GM21360 (cell line): ENCODE results near the gene PRKCE.

Source experiments
- ATAC-seq: cut with Tn5 transposase; IDR thresholded peaks from one replicate; pipeline ENCODE4 v1.9.1; 2021; ENCODE audit warnings: mild to moderate bottlenecking, moderate library complexity; ENCODE audit not compliant: unreplicated experiment

The PRKCE gene

DNA sequence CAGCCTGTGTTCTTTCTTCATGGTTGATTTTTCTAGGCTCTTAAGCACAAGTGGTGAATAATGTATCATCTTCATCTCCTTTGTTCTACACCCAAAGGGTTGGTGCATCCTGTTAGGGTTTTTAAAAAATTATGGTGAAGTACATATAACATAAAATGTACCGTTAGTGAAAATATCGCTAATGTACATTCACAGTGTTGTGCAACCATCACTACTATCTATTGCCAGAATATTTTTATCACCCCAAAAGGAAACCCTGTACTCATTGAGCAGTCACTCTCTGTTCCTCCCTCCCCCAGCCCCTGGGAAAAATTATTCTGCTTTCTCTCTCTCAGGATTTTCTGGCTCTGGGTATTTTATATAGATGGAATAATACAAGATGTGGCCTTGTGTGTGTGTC, 98.5 kb downstream of the PRKCE start:
- no peak for ATAC-seq

DNA sequence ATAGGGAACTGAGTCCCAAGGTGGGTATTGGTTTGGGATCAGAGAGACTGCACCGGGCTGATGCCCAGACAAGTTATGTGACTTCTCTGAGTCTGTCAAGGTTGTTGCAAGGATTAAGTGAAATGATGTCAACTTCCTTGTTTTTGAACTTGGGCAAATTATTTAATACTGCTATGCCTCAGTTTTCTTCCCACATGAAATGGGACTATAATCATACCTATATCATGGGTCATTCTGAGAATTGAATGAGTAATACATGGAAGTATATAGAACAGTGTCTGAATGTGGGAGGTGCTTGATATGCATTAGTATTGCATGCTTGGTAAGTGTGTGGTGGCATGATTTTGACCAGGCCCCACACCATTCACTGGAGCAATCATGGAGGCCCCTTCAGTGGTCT, 99.0 kb downstream of the PRKCE start:
- no peak for ATAC-seq

DNA sequence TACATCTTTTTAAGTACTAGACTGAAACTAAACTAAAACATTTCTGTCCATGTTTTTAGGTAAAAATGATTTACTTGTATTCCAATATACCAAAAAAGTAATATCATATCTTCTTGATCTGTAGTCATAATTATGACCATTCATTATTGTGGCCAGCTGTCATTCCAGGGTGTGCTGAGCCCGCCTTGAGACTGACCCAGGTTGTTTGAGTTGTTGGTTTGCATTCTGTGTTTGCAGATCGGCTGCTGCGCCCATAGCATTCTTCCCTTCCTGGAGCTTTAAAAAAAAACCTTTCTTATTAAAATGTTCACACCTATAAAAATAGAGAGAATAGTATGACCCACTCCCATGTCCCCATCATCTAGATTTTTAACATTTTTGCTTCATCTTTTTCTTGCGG, 101.9 kb downstream of the PRKCE start:
- ATAC-seq, result no peak

DNA sequence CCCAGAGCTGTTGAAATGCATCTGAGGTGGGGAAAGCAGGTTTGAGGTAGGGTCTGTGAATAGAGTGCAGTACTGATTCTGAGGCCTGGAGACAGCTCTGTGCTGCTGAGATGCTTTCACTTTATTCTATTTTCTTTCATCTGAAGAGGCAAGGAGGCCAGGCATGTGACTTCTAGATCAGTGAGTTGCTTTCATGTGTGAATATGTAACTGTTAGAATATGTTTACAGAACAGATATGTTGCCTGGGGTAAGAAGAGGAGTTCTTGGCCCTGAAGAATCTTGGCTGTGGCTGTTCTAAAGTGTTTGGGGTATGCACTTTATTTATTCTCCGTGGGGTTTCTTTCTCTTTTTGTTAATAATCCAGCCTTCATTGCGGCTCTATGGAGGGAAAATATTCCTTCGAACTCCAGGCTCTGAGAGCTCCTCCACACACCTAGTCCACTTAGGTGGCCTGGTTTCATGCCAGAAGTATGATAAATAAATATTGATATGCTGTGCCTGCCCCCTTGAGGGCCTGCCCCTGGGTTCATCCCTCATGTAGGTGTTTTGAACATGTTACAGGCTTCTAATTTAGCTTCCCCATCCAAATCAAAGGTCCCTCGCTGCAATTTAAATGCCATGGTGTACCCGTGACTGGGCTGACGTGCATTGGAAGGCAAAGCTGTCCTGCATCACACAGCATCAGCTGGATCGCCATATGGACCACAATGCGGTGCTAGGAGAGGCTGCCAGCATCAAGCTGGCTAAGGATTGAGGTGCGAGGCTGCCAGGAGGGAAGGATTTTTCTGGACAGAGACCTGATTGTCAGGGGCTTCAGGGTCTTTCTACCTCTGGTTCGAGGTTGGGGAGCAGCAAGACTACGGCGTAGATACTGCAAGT, 102.9 kb downstream of the PRKCE start:
- ATAC-seq, result no peak

DNA sequence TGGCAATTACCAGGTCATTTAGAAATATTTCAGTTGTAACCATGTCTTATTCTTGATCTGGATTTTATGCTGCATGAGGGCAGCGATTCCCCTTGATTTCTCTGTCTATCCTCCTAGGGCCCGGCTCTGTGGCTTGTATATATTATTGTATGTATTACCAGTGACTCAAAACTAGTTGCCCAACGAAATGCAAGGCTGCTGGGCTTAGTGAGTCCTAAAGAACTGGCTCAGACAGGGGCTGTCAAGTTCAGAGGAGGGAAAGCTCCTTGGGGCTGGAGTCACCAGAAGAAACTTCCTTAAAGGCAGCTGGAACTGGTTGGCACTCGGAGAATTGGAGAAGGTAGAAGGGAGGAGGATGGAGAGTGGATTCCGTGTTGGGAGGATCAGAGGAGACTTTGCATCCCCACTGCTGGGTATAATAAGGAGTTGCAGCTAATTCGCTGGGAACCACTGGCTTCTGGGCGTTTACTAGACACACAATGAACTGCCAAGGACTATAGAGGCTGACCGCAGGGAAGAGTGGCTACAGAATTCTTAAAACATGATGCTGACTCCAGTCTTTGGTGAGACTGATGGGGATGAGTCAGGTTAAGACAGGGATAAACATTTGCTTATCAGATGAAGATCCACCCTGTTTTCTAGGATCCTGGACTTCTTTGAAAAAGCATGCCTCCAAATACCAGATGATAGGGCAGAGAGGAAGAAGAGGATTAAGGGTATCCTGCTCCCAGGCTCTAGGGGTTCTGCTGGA, 104.3 kb downstream of the PRKCE start:
- no peak for ATAC-seq

DNA sequence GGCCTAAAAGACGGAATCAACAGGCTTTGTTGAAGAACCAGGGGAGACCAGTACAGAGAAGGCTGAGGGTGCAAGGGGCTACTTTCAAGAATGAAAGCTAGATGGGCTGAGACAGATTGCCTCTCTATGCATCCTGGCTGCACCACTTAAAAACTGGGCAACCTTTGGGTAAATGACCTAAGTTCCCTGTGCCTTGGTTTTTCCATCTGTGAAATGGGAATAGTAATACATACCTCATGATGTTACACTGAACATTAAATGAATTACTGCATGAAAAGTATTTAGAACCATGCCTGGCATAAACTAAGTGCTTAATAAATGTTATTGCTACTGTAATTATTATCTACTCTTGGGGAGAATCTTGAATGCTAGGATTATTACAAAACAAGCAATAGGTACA, 106.5 kb downstream of the PRKCE start:
- no peak for ATAC-seq

DNA sequence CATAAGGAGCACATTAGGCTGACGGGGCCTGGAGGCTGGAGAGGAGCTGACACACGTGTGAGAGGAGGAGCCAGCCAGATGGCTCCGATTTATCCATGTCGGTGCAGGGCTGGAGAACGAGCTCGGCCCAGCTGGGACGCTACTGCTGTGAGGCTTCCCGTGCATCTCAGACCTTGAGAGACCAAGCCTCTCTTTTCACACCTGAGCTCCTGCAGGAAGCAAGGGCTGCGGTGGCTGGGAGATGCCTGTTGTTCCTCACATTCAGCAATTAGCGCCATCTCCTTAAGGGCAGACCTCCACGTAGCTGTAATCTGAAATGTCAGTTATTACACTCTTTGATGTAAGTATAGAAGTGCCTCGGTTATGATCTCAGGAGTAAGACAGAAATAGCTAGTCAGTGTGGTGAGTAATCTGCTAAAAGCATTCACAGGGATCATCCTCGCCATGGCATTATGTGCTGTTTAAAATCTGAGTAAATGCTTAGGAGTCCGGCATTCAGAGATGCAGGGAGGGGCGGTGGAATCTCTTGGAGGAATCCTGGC, 107.9 kb downstream of the PRKCE start:
- no peak for ATAC-seq

DNA sequence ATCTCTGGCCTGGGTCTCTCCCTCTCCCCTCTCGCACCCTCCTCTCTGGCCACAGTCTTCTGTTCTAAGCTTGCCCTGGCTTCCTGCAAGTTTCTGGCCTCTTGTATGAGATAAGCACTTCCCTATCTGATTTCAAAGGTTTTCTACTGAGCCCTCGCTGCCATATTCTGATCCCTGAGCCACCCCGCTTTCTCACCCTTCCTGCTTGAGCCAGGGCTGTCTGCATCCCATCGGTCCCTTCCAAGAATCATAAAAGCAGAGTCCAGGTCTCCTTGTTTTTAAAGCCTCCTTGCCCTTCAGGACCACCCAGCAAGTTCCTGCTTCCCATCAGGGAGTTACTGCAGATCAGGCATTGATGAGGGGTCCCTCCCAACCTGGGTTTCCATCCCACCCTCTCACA, 110.2 kb downstream of the PRKCE start:
- ATAC-seq, result no peak

DNA sequence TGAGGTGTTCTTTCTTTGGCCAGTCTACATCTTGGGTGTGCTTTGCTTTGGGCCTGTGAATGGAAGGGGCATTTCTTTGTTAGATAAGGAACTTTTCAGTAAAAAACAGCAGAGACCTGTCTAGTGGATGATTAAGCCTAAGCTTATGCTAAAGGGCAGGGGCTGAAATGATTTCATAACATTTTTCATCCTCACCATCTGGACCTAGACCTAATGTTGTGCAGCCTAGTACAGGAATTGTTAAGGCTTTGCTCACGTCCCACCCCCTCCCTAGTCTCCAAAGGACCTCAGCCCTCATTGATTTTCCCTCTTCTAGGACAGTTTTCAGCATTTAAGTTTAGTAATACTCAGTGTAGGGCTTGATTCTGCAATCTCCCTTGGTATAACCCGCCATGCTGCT, 111.8 kb downstream of the PRKCE start:
- ATAC-seq, result no peak

DNA sequence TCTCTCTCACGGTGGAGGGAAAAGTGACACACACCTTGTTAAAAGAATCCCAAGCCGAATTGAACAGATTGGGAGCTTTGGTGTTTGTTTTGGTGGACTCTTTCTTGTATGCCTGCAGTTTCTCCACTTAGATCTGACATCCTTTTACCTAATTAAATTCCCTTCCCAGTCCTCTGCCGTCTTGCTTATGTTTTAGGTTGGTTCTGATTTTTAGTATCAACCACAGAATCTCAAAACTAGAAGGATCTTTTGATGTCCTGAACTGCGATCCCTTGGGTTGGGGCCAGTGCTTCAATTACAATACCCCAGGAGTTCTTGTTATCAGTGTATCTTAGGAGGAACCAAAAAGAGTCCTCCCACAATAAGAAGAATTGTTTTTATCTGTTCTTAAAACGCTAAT, 112.3 kb downstream of the PRKCE start:
- no peak for ATAC-seq

DNA sequence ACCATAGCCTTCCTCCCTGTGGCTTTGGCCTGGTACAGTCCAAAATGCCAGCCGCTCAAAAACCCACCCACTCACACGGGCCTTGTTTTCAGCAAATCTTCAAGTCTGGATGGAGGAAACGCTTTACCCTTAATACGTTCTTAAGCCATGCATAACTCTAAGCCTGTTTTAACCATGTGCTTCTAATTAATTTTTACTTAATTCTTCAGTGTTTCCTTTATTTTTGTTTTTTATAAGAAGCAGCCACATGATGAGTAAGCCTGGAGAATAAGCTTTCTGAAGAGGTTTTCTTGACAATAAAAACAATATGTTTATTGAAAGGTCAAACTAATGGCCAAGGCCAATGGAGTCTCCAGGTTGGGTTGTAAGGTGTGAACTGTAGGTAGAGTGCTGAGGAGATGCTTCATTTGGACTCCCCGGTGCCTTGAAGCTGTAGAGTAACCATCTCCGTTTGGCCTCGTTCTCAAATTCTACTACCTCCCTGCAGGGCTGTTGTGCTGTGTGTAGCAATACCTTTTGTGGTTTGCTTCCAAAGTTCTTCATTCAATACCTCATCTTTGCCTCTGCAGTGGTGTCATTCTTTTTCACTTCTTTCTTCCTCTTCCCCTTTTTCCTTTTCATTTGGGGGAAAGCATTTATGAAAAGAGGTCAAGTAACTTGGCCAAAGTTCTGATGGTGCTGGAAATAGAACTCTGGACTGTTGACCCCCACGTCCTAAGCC, 113.7 kb downstream of the PRKCE start:
- no peak for ATAC-seq

DNA sequence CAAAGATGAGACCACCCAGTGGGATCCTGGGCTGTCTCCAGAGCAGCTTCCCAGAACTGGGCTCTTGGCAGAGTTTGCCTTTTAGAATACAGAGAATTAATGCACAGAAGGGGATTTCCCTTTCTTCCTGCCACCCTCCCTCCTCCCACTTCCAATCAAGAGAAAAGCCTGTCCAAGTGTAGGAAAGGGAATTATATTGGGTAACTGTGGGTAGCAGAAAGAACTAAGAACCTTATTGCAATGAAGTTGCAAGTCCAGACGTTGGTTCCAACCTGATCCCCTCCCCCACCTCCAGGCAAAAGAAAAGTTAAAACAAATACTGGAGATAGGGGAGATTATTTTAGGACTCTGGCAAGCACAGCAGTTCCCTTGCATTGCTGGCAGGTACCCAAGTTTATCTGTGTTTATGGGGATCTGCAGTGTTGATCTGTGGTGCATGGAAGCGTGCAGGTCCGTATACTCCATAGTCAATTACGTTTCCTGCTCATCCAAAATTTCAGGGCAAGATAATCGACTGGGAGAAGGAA, 114.3 kb downstream of the PRKCE start:
- ATAC-seq, result no peak

DNA sequence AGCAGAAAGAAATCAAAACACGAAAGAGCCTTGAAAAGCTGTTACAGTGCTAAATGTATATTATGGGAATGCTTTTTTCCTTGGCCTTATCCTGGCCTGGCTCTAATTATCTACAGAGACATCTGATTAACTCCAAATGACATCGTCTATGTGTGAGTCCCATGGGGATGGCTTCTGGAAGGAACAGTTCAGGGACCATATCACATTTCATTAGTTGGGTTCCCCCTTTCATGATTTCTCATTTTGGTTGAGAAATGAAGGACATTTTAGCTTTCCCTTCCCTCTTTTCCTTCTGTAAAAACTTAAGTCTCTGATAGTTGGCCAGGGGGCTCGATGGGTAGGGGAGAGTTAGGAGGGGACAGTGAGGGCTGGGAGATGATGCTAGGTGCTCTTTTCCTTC, 116.7 kb downstream of the PRKCE start:
- ATAC-seq, result no peak

DNA sequence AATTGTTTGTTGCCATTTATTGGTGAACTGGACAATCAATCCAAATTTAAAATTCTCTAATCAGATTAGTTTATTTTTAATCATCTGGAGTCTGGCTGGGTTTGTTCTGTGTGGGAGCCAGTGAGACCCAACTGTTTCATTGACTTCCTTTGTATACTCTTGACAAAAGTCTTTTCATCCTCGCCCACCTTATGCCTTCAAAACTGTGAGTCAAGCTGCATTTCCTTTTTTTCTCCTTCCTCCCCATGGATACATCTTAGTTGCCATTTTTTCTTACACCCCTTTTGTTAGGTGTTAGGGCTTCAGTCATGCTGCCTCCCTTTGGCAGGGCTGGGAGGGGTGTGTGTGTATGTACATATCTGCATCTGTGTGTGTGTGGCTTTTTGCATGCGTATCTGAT, 117.6 kb downstream of the PRKCE start:
- ATAC-seq, result no peak

DNA sequence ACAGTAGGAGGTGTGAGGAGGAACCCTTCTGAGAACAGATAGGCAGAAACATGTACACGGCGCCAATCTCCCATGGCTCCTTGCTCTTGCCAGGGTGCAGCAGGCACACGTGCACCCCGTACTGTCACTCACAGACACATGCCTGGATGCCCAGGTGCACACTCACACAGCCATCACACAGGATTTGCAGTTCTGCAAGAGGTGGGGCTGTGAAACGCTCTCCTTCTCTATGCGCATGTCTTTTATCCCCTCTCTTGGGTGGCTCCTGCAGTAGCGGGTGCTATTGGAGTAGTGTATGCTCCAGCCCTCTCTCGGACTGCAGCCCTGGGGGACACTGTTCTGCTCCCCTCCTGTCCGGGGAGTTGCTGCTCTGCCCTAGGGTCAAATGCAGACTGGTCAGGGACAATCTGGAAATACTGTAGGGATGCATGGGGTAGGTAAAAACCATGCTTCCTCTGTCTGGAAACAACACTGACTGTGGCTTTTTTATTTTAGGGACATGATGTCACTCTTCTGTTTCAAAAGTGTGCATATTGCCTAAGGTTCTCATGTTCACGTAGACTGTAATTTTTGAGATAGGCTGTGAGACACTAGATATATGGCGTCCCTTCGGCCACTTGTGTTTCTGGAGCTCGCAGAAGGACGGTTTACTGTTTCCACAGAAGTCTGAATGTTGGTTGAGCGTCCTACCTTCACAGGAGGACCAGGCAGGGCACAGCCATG, 118.5 kb downstream of the PRKCE start:
- ATAC-seq, result no peak

DNA sequence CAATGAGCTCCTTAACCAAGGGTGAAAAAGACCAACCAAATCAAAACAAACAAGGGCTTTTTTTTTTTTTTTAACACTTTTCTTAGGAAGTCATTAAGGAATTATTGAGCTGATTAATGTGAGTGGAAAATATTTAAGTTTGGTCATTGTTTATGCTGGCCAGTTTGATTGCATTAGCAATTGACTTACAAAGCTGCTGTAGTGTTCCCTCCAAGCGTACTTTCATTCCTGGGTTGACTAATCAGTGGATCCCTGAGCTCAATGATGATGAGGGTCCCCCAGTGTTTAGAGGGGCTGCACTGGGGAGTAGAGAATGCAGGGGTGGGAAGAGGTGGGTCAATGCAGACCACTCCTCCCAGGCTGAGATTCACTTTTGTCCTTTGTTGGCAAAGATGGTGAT, 119.3 kb downstream of the PRKCE start:
- ATAC-seq, result no peak

DNA sequence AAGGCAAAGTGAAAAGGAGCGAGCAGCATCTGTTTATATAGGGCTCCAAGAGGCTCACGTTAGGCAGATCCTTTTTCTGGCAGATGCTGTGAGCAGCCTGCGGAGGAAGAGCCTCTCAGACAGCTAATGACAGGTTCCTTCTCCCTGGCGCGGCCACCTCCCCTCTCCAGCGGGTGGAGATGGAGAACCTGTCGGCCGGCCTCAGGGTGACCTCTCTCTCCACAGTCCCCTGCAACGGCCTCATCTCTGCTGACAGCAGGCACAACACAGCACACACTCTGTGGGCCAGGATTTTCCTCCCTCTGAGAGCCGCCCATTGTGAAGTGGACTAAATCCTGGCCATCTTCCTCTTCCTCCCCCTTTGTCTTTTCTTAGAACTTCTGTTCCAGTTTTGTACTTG, 119.8 kb downstream of the PRKCE start:
- ATAC-seq, result no peak

DNA sequence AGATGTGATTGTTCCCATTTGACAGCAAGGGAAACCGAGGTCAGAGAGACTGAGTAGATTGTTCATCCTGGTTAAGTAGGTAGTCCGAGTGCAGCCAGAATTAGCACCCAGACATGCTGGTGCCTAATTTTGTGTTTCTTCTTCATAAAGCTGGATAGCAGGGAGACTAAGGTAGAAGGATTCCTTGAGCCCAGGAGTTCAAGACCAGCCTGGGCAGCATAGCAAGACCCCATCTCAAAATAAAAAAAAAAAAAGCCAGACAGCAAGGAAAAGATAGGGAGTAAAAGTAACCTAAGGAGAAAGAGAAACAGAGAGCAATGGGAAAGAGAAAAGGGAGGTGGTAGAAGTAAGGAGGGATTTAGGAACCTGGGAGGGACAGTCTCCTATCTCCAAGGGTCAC, 120.6 kb downstream of the PRKCE start:
- no peak for ATAC-seq

DNA sequence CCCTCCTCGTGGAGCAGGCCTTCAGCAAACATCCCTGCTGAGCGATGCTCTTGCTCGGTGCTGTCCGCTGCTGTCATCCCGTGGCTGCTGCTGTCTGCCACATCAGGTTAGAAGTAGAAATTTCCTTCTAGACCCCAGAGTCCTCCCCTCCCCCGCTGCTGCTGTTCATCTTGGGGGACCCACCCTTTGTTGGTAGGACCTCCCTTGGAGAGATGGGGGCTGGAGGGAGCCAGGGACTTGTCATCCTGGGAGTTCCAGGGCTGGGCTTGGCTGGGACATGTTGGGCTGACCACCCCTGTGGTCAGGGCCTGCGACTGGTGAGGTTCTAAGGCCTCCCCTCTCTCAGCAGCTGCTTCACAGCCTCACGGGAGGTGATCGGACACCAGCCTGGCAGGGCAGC, 122.4 kb downstream of the PRKCE start:
- ATAC-seq, result no peak

DNA sequence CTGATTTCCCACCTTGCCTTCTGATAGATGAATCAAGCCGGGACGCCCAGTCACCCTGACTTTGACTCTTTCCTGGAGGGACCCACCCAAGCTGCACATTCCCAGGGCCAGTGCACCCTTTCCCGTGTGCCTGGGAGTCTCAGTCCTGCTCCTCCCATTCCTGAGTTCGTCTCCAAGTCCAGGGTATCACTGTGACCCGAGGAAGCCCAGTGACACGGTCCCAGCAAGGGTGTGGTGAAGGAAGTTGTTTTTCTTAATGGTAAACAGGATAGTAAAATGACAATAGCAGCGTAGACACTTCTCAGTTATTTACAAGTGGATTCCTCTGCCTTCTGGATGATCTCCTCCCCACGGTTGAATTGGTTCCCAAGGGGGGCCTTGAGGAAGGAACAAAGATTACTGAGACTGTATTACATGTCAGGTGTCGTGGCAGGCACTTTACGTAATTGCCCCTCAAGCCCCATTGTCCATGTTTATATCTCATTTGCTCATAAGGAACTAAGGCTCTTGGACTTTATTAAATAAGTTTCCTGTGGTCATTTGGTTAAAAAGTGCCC, 123.3 kb downstream of the PRKCE start:
- no peak for ATAC-seq
